SKM-1 treated with dmso at 0.1 percent for 144 hours (cell line): ENCODE measurements around the gene SLC1A2.
A peak's percentile ranks its signal among the peaks of the same experiment; 100 is the strongest.

Experiments used
- DNase-seq: peaks from one replicate; lab custom pipeline; 2025; ENCODE audit not compliant: unreplicated experiment; lab: John Stamatoyannopoulos, UW

The SLC1A2 gene

GRCh38 chr11:35414311-35414710 lies 5.0 kb downstream of the SLC1A2 start:
- no peak for DNase-seq

GRCh38 chr11:35413598-35413997 lies 5.8 kb downstream of the SLC1A2 start:
- no peak for DNase-seq

- DNase-seq: no peak
These were observed 7.1 kb downstream of the SLC1A2 start for GRCh38 chr11:35412285-35412684.

GRCh38 chr11:35407041-35407440 lies 12.3 kb downstream of the SLC1A2 start:
- no peak for DNase-seq

GRCh38 chr11:35404388-35404775 lies 15.0 kb downstream of the SLC1A2 start:
- peak; percentile 6 for DNase-seq

- no peak for DNase-seq
These were observed 15.5 kb downstream of the SLC1A2 start for GRCh38 chr11:35403765-35404387.

- DNase-seq: no peak
These were observed 16.4 kb downstream of the SLC1A2 start for GRCh38 chr11:35402751-35403660.

- no peak for DNase-seq
These were observed 20.5 kb downstream of the SLC1A2 start for GRCh38 chr11:35398881-35399280.

- no peak for DNase-seq
These were observed 24.4 kb downstream of the SLC1A2 start for GRCh38 chr11:35394941-35395340.

- DNase-seq: no peak
These were observed 26.3 kb downstream of the SLC1A2 start for GRCh38 chr11:35393098-35393497.

- peak; percentile 78 for DNase-seq
These were observed 27.3 kb downstream of the SLC1A2 start for GRCh38 chr11:35391922-35392688.

- DNase-seq: no peak
These were observed 28.3 kb downstream of the SLC1A2 start for GRCh38 chr11:35390737-35391682.

- no peak for DNase-seq
These were observed 29.4 kb downstream of the SLC1A2 start for GRCh38 chr11:35389897-35390465.

GRCh38 chr11:35389112-35389511 lies 30.2 kb downstream of the SLC1A2 start:
- no peak for DNase-seq

- DNase-seq: no peak
These were observed 31.3 kb downstream of the SLC1A2 start for GRCh38 chr11:35388061-35388460.

GRCh38 chr11:35387111-35387982 lies 32.0 kb downstream of the SLC1A2 start:
- DNase-seq: no peak

GRCh38 chr11:35383953-35384352 lies 35.4 kb downstream of the SLC1A2 start:
- no peak for DNase-seq

- no peak for DNase-seq
These were observed 37.5 kb downstream of the SLC1A2 start for GRCh38 chr11:35381709-35382322.

GRCh38 chr11:35380603-35381002 lies 38.8 kb downstream of the SLC1A2 start:
- DNase-seq: no peak
